Nucleus accumbens (tissue), 56 donors: ENCODE results near the gene GPM6B.

Experiments used
- DNase-seq, 56 donors: peaks; one replicate each; lab custom pipeline; 2025; lab: John Stamatoyannopoulos, UW

The GPM6B gene

GRCh38 chrX:13816643-13817627, at the start of gene GPM6B:
TSS of gene GPM6B (minus strand) at chrX:13817093. CDS start at chrX:13816904, 189 bp downstream.
- DNase-seq: peak in 50 of 56 donors; percentile 2 to 72 (median 33)

- DNase-seq: peak in 8 of 56 donors; percentile 1 to 17 (median 6)
Observed at GRCh38 chrX:13864264-13864663, 47.4 kb upstream of the GPM6B start.

GRCh38 chrX:13863324-13863723, 46.4 kb upstream of the GPM6B start:
- DNase-seq: peak in 12 of 56 donors; percentile 1 to 59 (median 11)

- no peak for DNase-seq
Observed at GRCh38 chrX:13859724-13860123, 42.8 kb upstream of the GPM6B start.

- no peak for DNase-seq
Observed at GRCh38 chrX:13857804-13858203, 40.9 kb upstream of the GPM6B start.

- DNase-seq: no peak
Observed at GRCh38 chrX:13855689-13856450, 39.0 kb upstream of the GPM6B start.

GRCh38 chrX:13854003-13854402, 37.1 kb upstream of the GPM6B start:
- DNase-seq: peak in 4 of 56 donors; percentile 0 to 4 (median 1)

GRCh38 chrX:13852001-13852695, 35.3 kb upstream of the GPM6B start:
- no peak for DNase-seq

GRCh38 chrX:13845721-13846378, 29.0 kb upstream of the GPM6B start:
- no peak for DNase-seq

- DNase-seq: no peak
Observed at GRCh38 chrX:13843150-13843721, 26.3 kb upstream of the GPM6B start.

- no peak for DNase-seq
Observed at GRCh38 chrX:13840121-13840520, 23.2 kb upstream of the GPM6B start.

- peak in 52 of 56 donors; percentile 1 to 79 (median 40) for DNase-seq
Observed at GRCh38 chrX:13837290-13837745, 20.4 kb upstream of the GPM6B start.

GRCh38 chrX:13836575-13836974, 19.7 kb upstream of the GPM6B start:
- no peak for DNase-seq

GRCh38 chrX:13835825-13836224, 18.9 kb upstream of the GPM6B start:
- no peak for DNase-seq

GRCh38 chrX:13834355-13834754, 17.5 kb upstream of the GPM6B start:
- DNase-seq: no peak

GRCh38 chrX:13829983-13830382, 13.1 kb upstream of the GPM6B start:
- DNase-seq: no peak

GRCh38 chrX:13828392-13828791, 11.5 kb upstream of the GPM6B start:
- DNase-seq: no peak

- peak in 4 of 56 donors; percentile 1 to 48 (median 7) for DNase-seq
Observed at GRCh38 chrX:13827298-13828090, 10.6 kb upstream of the GPM6B start.

- DNase-seq: peak in 17 of 56 donors; percentile 2 to 69 (median 17)
Observed at GRCh38 chrX:13826770-13827169, 9.9 kb upstream of the GPM6B start.
